ENCODE results near the gene USP17L30. TPM values are rescaled to one million over a fixed set of nuclear protein-coding genes. Genes with fewer than 3 reads are reported as not detected.
"Not testable (repeated sequence)": the region's sequence is repeated elsewhere in the genome, so short reads cannot be mapped to it uniquely, and the experiment has no call there.

Gene USP17L30
- total RNA-seq, 1 donor from 2014 or later: not detected

- DNase-seq: peak; percentile 53
- H3K36me3 ChIP-seq; H3K27ac ChIP-seq (replicated peaks); H3K4me1 ChIP-seq; intact Hi-C loops (cut with micrococcal nuclease); H3K27me3 ChIP-seq (ENCODE audit: low read depth); H3K9me3 ChIP-seq (replicated peaks): not testable (repeated sequence)
- peak overlapping the region; percentile 62 for H3K4me3 ChIP-seq
- TF ChIP-seq CTCF (IDR thresholded peaks at IDR 0.05; ENCODE audit: borderline replicate concordance): peak; percentile 74
Measured at GRCh38 chr4:9381012-9381534, 18.1 kb downstream of the USP17L30 start.

GRCh38 chr4:9384126-9384525, 21.2 kb downstream of the USP17L30 start:
- Histone ChIP-seq H3K36me3 (no peaks in the 10 kb centered on the region), H3K27me3 (ENCODE audit: low read depth) (peaks cover 4% of the 10 kb centered on the region)

GRCh38 chr4:9389001-9389400, 26.1 kb downstream of the USP17L30 start:
- peaks cover 11% of the 10 kb centered on the region for H3K27me3 ChIP-seq (ENCODE audit: low read depth)
- H3K4me3 ChIP-seq; H3K9me3 ChIP-seq (replicated peaks); H3K4me1 ChIP-seq; DNase-seq; intact Hi-C loops (cut with micrococcal nuclease); H3K27ac ChIP-seq (replicated peaks); H3K36me3 ChIP-seq: not testable (repeated sequence)

More at GRCh38 chr4:9384126-9384525, 21.2 kb downstream of the USP17L30 start:
- no peak overlapping the region for H3K4me3 ChIP-seq
- DNase-seq: no peak
- H3K27ac ChIP-seq (replicated peaks): no peak overlapping the region
- no peaks in the 10 kb centered on the region for H3K9me3 ChIP-seq (replicated peaks)
- H3K4me1 ChIP-seq: peaks cover 6% of the 10 kb centered on the region
- TF ChIP-seq CTCF (IDR thresholded peaks at IDR 0.05; ENCODE audit: borderline replicate concordance): no peak
- intact Hi-C loops (cut with micrococcal nuclease): no loop called here

GRCh38 chr4:9405774-9406173, 42.8 kb downstream of the USP17L30 start:
- H3K9me3 ChIP-seq (replicated peaks); H3K4me1 ChIP-seq; H3K27ac ChIP-seq (replicated peaks); H3K27me3 ChIP-seq (ENCODE audit: low read depth); H3K4me3 ChIP-seq; intact Hi-C loops (cut with micrococcal nuclease); H3K36me3 ChIP-seq; DNase-seq: not testable (repeated sequence)

- intact Hi-C loops (cut with micrococcal nuclease); H3K27me3 ChIP-seq (ENCODE audit: low read depth); H3K27ac ChIP-seq (replicated peaks); H3K9me3 ChIP-seq (replicated peaks); H3K36me3 ChIP-seq; H3K4me1 ChIP-seq; DNase-seq; H3K4me3 ChIP-seq: not testable (repeated sequence)
Measured at GRCh38 chr4:9406491-9406890, 43.6 kb downstream of the USP17L30 start.

GRCh38 chr4:9409793-9410192, 46.9 kb downstream of the USP17L30 start:
- no peak overlapping the region for H3K4me3 ChIP-seq
- H3K27ac ChIP-seq (replicated peaks): no peak overlapping the region
- no peak for TF ChIP-seq CTCF (IDR thresholded peaks at IDR 0.05; ENCODE audit: borderline replicate concordance)
- no peaks in the 10 kb centered on the region for H3K27me3 ChIP-seq (ENCODE audit: low read depth)
- peaks cover 24% of the 10 kb centered on the region for H3K9me3 ChIP-seq (replicated peaks)
- DNase-seq: no peak
- intact Hi-C loops (cut with micrococcal nuclease): no loop called here
- no peaks in the 10 kb centered on the region for H3K36me3 ChIP-seq
- H3K4me1 ChIP-seq: no peaks in the 10 kb centered on the region

Other genes with a start within 250 kb of the USP17L30 start
- not detected for gene FAM90A26, start 192.7 kb upstream of the USP17L30 start, total RNA-seq
- gene USP17L10, start 152.5 kb upstream of the USP17L30 start, total RNA-seq: not detected
- not detected for gene USP17L11, start 147.7 kb upstream of the USP17L30 start, total RNA-seq
- not detected for gene USP17L12, start 143.0 kb upstream of the USP17L30 start, total RNA-seq
- gene USP17L13, start 138.2 kb upstream of the USP17L30 start, total RNA-seq: not detected
- gene USP17L15, start 128.7 kb upstream of the USP17L30 start, total RNA-seq: not detected
- not detected for gene USP17L17, start 119.2 kb upstream of the USP17L30 start, total RNA-seq
- not detected for gene USP17L18, start 114.5 kb upstream of the USP17L30 start, total RNA-seq
- gene USP17L19, start 109.8 kb upstream of the USP17L30 start, total RNA-seq: not detected
- not detected for gene USP17L20, start 105.0 kb upstream of the USP17L30 start, total RNA-seq
- gene USP17L21, start 100.3 kb upstream of the USP17L30 start, total RNA-seq: not detected
- not detected for gene USP17L22, start 95.5 kb upstream of the USP17L30 start, total RNA-seq
- not detected for gene USP17L24, start 38.0 kb upstream of the USP17L30 start, total RNA-seq
- not detected for gene USP17L25, start 33.2 kb upstream of the USP17L30 start, total RNA-seq
- not detected for gene USP17L26, start 28.5 kb upstream of the USP17L30 start, total RNA-seq
- gene USP17L5, start 23.7 kb upstream of the USP17L30 start, total RNA-seq: not detected
- not detected for gene USP17L27, start 19.0 kb upstream of the USP17L30 start, total RNA-seq
- gene USP17L28, start 14.2 kb upstream of the USP17L30 start, total RNA-seq: not detected
- gene USP17L29, start 9.5 kb upstream of the USP17L30 start, total RNA-seq: not detected
- not detected for gene DEFB131A, start 81.3 kb downstream of the USP17L30 start, total RNA-seq

All from left ventricle myocardium inferior (tissue), 1 donor.